K562 (cell line): ENCODE results near the gene IL3RA. TPM values are rescaled to one million over a fixed set of nuclear protein-coding genes. Genes with fewer than 3 reads are reported as not detected.

Source experiments
- ATAC-seq: fragments of 200-7000 bp; cut with Tn5 transposase; 3 replicates; pipeline ENCODE4 v1.9.1; 2020; ENCODE audit warnings: moderate library complexity
- BruUV-seq: library from RNA; stranded (reverse); fragments of 400-500 nt; replicated peaks from 2 replicates; lab custom pipeline; 2021; lab: Mats Ljungman, UMichigan
- CTCF ChIA-PET: fragments of 300-600 bp; formaldehyde crosslinking; extraction: SDS; loops from one replicate; lab custom pipeline; 2021; ENCODE audit warnings: low intra/inter-chr PET ratio; lab: Yijun Ruan, JAX
- POLR2A ChIA-PET: fragments of 300-600, 350-650 bp; sonication (Branson Sonifier 250); formaldehyde crosslinking; extraction: SDS; loops from one replicate; lab custom pipeline; 2021; ENCODE audit warnings: antibody characterized with exemption, inconsistent platforms; lab: Yijun Ruan, JAX
- DNase-seq, 4 experiments: peaks; one replicate each; pipeline versions ENCODE4 v3.0.0 to v3.0.0-alpha.2; 2011 to 2018; ENCODE audit warnings: low spot score in 3 of 4, mixed read lengths in 3 of 4; ENCODE audit errors: extremely low read depth in 1 of 4
- FAIRE-seq: peaks from 2 replicates; lab custom pipeline; 2011; peaks lifted over from hg19 to GRCh38; lab: Jason Lieb, UNC
- H2AFZ ChIP-seq: 2 replicates; pipeline ENCODE4 v1.6.0; 2011; ENCODE audit warnings: low read depth, low read length, control low read depth, inconsistent platforms
- H3K27ac ChIP-seq: fragments of 200-600 bp; 3 replicates; pipeline ENCODE4 v1.8.0; 2011; ENCODE audit warnings: low read depth, mild to moderate bottlenecking, control low read depth, inconsistent platforms, low read length, moderate library complexity, mixed read lengths; ENCODE audit errors: extremely low read depth
- H3K27me3 ChIP-seq, 2 experiments: fragments of 300-600 bp in 1 of 2; 2 replicates in 1 of 2; 3 replicates in 1 of 2; pipeline versions ENCODE4 v1.6.0 to v1.8.0; 2011; ENCODE audit warnings: inconsistent platforms in 2 of 2, low read length in 2 of 2, mild to moderate bottlenecking in 1 of 2, mixed read lengths in 1 of 2, moderate library complexity in 1 of 2; ENCODE audit not compliant: control insufficient read depth in 2 of 2, insufficient read depth in 2 of 2
- H3K36me3 ChIP-seq: fragments of 300-600 bp; 3 replicates; pipeline ENCODE4 v1.8.0; 2011; ENCODE audit warnings: mild to moderate bottlenecking, low read length, inconsistent platforms; ENCODE audit not compliant: control insufficient read depth, insufficient read depth
- H3K4me1 ChIP-seq, 2 experiments: fragments of 200-600 bp in 1 of 2; replicated peaks in 1 of 2; 2 replicates in 1 of 2; 3 replicates in 1 of 2; pipeline versions ENCODE4 v1.5.1 to v1.8.0; 2011; ENCODE audit warnings: inconsistent platforms in 2 of 2, low read length in 2 of 2, mild to moderate bottlenecking in 1 of 2, mixed read lengths in 1 of 2, moderate library complexity in 1 of 2; ENCODE audit not compliant: control insufficient read depth in 2 of 2, insufficient read depth in 2 of 2
- H3K4me2 ChIP-seq: 2 replicates; pipeline ENCODE4 v1.6.1; 2011; ENCODE audit warnings: low read length, control low read depth, inconsistent platforms, mixed read lengths; ENCODE audit not compliant: insufficient read depth
- H3K4me3 ChIP-seq: fragments of 200-600 bp; sonication (generic), shearing (Covaris generic); 2 replicates; pipeline ENCODE4 v1.5.1; 2016; ENCODE audit warnings: control low read depth, inconsistent platforms
- H3K79me2 ChIP-seq: fragments of 200-600 bp; 3 replicates; pipeline ENCODE4 v1.8.0; 2011; ENCODE audit warnings: low read length, inconsistent platforms; ENCODE audit not compliant: control insufficient read depth, insufficient read depth
- H3K9ac ChIP-seq, 2 experiments: 2 replicates each; pipeline versions ENCODE4 v1.6.0 to v1.6.1; 2011; ENCODE audit warnings: low read depth in 2 of 2, low read length in 2 of 2, control low read depth in 1 of 2, inconsistent platforms in 1 of 2, mild to moderate bottlenecking in 1 of 2, mixed read lengths in 1 of 2; ENCODE audit not compliant: insufficient read depth in 1 of 2
- H3K9me1 ChIP-seq: one replicate; pipeline ENCODE4 v1.6.0; 2011; ENCODE audit warnings: inconsistent platforms, mild to moderate bottlenecking, low read length, moderate library complexity; ENCODE audit not compliant: control insufficient read depth, insufficient read depth
- H3K9me3 ChIP-seq: replicated peaks from 2 replicates; pipeline ENCODE4 v1.5.1; 2011; ENCODE audit warnings: low read depth, low read length, inconsistent platforms; ENCODE audit not compliant: control insufficient read depth, insufficient read depth
- H4K20me1 ChIP-seq: replicated peaks from 2 replicates; pipeline ENCODE4 v1.6.1; 2011; ENCODE audit warnings: low read length, inconsistent platforms, mixed read lengths; ENCODE audit not compliant: control insufficient read depth, insufficient read depth
- E2F8 ChIP-seq: fragments of 450-650 bp; IDR thresholded peaks from 2 replicates; pipeline ENCODE4 v1.7.1; 2018; ENCODE audit warnings: mild to moderate bottlenecking, low read depth; ENCODE audit not compliant: partially characterized antibody
- EHMT2 ChIP-seq: fragments of 450-650 bp; IDR thresholded peaks from 2 replicates; pipeline ENCODE4 v1.6.1; 2018; ENCODE audit warnings: antibody characterized with exemption
- SMAD3 ChIP-seq: fragments of 450-650 bp; formaldehyde crosslinking; conservative IDR thresholded peaks from 2 replicates; pipeline ENCODE4 v1.4.0; 2020; ENCODE audit warnings: mild to moderate bottlenecking
- ZNF175 ChIP-seq: fragments of 200-800 bp; sonication (Bioruptor generic); IDR thresholded peaks from 2 replicates; pipeline ENCODE4 v1.6.1; 2016; ENCODE audit warnings: low read depth, mild to moderate bottlenecking, missing genetic modification characterization, missing compliant biosample characterization
- ZNF253 ChIP-seq: fragments of 250-450 bp; sonication (Bioruptor Pico); conservative IDR thresholded peaks from 2 replicates; pipeline ENCODE4 v1.6.1; 2021; ENCODE audit warnings: mild to moderate bottlenecking
- ZNF280A ChIP-seq: fragments of 450-650 bp; IDR thresholded peaks from 2 replicates; pipeline ENCODE4 v1.6.1; 2018; ENCODE audit warnings: mild to moderate bottlenecking, low read depth; ENCODE audit not compliant: partially characterized antibody
- ZSCAN29 ChIP-seq: fragments of 450-650 bp; IDR thresholded peaks from 2 replicates; pipeline ENCODE4 v1.6.1; 2017
- WGBS: fragments of 100-300 bp; shearing (Covaris generic); methylation state at CpG from one replicate; pipeline ENCODE4 v1.1.6; 2016; ENCODE audit warnings: low coverage, mixed read lengths; ENCODE audit not compliant: insufficient coverage; ENCODE audit errors: missing lambda C conversion rate; 5-methylcytosine and 5-hydroxymethylcytosine counted together
- in situ Hi-C: fragments of 300-500 bp; cut with MboI; formaldehyde crosslinking; loops from 4 replicates; pipeline ENCODE4 v1.15.0; 2018; ENCODE audit warnings: inconsistent platforms, mixed read lengths
- intact Hi-C: fragments of 100-400 bp; cut with micrococcal nuclease; formaldehyde crosslinking; loops from 2 replicates; pipeline ENCODE4 v1.14.2; 2022
- polyA plus RNA-seq, 8 experiments: library from polyadenylated mRNA; depleted of rRNA in 4 of 8; stranded (reverse) in 5 of 8; unstranded in 3 of 8; fragments of >200 nt; fragmentation: Nextera tagmentation in 2 of 8; fragmentation: Illumina TruSeq in 1 of 8; extraction: Ambion mirVana in 2 of 8; extraction: Trizol in 1 of 8; gene quantifications; 2 replicates each; pipeline versions ENCODE4 v1.2.1 to v1.2.3, GENCODE V29; 2011 to 2014; ENCODE audit warnings: inconsistent platforms in 1 of 8, missing spikeins in 1 of 8
- total RNA-seq, 7 experiments: library from RNA; depleted of rRNA in 6 of 7; stranded (reverse); fragments of >200 nt in 6 of 7; fragmentation: Illumina TruSeq in 2 of 7; extraction: Trizol in 2 of 7; gene quantifications; 2 replicates each; pipeline versions ENCODE4 v1.2.1 to v1.2.3, GENCODE V29; 2011 to 2021; ENCODE audit warnings: low replicate concordance in 1 of 7
- TF ChIP-seq, protein P1 (sequence below): sonication (generic); formaldehyde crosslinking; IDR thresholded peaks from 2 replicates; pipeline ENCODE4 v1.4.0; 2020; ENCODE audit warnings: mild to moderate bottlenecking, missing genetic modification reagents

Gene IL3RA
- total and polyA plus RNA-seq, 9 of the 15 experiments (the other 6 are each of a cell fraction or from before 2014, with no cell fraction given) = not detected

DNA sequence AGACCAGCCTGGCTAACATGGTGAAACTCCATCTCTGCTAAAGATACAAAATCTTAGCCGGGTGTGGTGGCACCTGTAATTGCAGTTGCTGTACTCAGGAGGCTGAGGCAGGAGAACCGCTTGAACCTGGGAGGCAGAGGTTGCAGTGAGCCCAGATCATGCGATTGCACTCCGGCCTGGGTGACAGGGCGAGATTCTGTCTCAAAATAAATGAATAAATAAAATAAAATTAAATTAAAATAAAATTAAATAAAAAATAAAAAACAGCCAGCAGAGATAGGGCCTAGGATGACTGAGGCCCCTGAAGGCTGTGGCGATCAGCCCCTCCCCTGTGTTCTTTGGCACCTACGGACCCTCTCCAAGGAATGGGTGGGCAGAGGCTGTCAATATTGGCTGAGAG is 22.8 kb upstream of the IL3RA start (continued):
- TF ChIP-seq SMAD3 (CRISPR knock-in tag) = no peak

DNA sequence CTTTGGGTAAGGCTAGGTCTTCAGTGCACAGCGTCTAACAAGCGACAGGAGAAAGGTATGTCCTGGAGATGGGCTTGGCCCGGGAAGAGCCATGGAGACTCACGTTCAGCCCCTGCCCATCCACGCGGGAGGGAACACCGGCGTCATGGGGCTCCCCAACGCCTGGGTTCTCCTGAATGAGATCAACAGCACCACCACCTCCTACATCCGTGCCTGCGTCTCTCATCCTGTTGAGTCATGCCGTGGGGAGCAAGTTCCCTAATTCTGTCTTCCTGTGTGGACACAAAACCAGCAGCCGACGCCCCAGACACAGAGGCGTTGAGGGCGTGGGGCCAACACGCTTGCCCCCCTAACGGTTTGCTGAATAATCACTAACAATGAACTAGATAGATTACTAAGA is 20.1 kb upstream of the IL3RA start:
- Histone ChIP-seq H3K4me2 (no peak overlapping the region), H3K9me3 (no peaks in the 10 kb centered on the region), H3K79me2 (no peaks in the 10 kb centered on the region), H3K9ac (no peak overlapping the region), H3K36me3 (no peaks in the 10 kb centered on the region)
- CTCF ChIA-PET = no interaction called here
- no peak for TF ChIP-seq EHMT2
- TF ChIP-seq ZSCAN29 = no peak
- no peak for TF ChIP-seq ZNF175 (CRISPR knock-in tag)
- TF ChIP-seq, protein P1, sequence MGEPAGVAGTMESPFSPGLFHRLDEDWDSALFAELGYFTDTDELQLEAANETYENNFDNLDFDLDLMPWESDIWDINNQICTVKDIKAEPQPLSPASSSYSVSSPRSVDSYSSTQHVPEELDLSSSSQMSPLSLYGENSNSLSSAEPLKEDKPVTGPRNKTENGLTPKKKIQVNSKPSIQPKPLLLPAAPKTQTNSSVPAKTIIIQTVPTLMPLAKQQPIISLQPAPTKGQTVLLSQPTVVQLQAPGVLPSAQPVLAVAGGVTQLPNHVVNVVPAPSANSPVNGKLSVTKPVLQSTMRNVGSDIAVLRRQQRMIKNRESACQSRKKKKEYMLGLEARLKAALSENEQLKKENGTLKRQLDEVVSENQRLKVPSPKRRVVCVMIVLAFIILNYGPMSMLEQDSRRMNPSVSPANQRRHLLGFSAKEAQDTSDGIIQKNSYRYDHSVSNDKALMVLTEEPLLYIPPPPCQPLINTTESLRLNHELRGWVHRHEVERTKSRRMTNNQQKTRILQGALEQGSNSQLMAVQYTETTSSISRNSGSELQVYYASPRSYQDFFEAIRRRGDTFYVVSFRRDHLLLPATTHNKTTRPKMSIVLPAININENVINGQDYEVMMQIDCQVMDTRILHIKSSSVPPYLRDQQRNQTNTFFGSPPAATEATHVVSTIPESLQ (CRISPR knock-in tag) = no peak
- no peak for TF ChIP-seq E2F8
- no peak for TF ChIP-seq ZNF280A
- TF ChIP-seq ZNF253 (CRISPR knock-in tag) = no peak
- TF ChIP-seq, all 486 proteins: peak for 0
- no peak overlapping the region for H2AFZ ChIP-seq
- 42% methylated on average over 10 of the region's 18 CpGs for WGBS
- FAIRE-seq = no peak
- no peaks in the 10 kb centered on the region for H4K20me1 ChIP-seq
- in situ Hi-C loops (loop anchor here (25.0 kb wide), 1 partner anchor 821 kb away; no protein-coding TSS in a partner anchor), intact Hi-C loops (no loop called here)
- no peak for DNase-seq
- no peak for ATAC-seq
- H3K27me3 ChIP-seq = no peaks in the 10 kb centered on the region
- H3K27ac ChIP-seq = no peak overlapping the region
- POLR2A ChIA-PET = no interaction called here
- H3K9me1 ChIP-seq = no peaks in the 10 kb centered on the region
- BruUV-seq = no TSS peak
- no peak overlapping the region for H3K4me3 ChIP-seq
- no peaks in the 10 kb centered on the region for H3K4me1 ChIP-seq
